UCSD-AML1 (cell line): ENCODE data around the gene GOSR1.
"Not testable (repeated sequence)": the region's sequence is repeated elsewhere in the genome, so short reads cannot be mapped to it uniquely, and the experiment has no call there.

ENCODE experiments used
- DNase-seq: peaks from one replicate; lab custom pipeline; 2025; ENCODE audit not compliant: unreplicated experiment; lab: John Stamatoyannopoulos, UW

GOSR1 gene

GRCh38 chr17:30477083-30477773 is at the start of gene GOSR1:
Gene GOSR1 (plus strand): TSS chr17:30477408. CDS start chr17:30477434, 26 bp downstream.
- peak; percentile 91 for DNase-seq

- no peak for DNase-seq
Measured at GRCh38 chr17:30427611-30428010, 49.6 kb upstream of the GOSR1 start.

- DNase-seq = no peak
Measured at GRCh38 chr17:30429155-30429554, 48.1 kb upstream of the GOSR1 start.

- DNase-seq = no peak
Measured at GRCh38 chr17:30433514-30433913, 43.7 kb upstream of the GOSR1 start.

- DNase-seq = no peak
Measured at GRCh38 chr17:30436729-30437128, 40.5 kb upstream of the GOSR1 start.

GRCh38 chr17:30443721-30444120 is 33.5 kb upstream of the GOSR1 start:
- DNase-seq = no peak

- not testable (repeated sequence) for DNase-seq
Measured at GRCh38 chr17:30446640-30447039, 30.6 kb upstream of the GOSR1 start.

- DNase-seq = no peak
Measured at GRCh38 chr17:30449480-30449879, 27.7 kb upstream of the GOSR1 start.

GRCh38 chr17:30450125-30451027 is 26.8 kb upstream of the GOSR1 start:
- no peak for DNase-seq

- DNase-seq = no peak
Measured at GRCh38 chr17:30454635-30455034, 22.6 kb upstream of the GOSR1 start.

- no peak for DNase-seq
Measured at GRCh38 chr17:30458371-30458770, 18.8 kb upstream of the GOSR1 start.

GRCh38 chr17:30458797-30459413 is 18.3 kb upstream of the GOSR1 start:
- DNase-seq = not testable (repeated sequence)

- DNase-seq = no peak
Measured at GRCh38 chr17:30468465-30468864, 8.7 kb upstream of the GOSR1 start.

GRCh38 chr17:30472238-30472890 is 4.8 kb upstream of the GOSR1 start:
- DNase-seq = no peak

GRCh38 chr17:30475206-30475605 is 2.0 kb upstream of the GOSR1 start:
- DNase-seq = no peak

- DNase-seq = no peak
Measured at GRCh38 chr17:30476726-30477082, 504 bp upstream of the GOSR1 start.

- no peak for DNase-seq
Measured at GRCh38 chr17:30477774-30478115, 537 bp downstream of the GOSR1 start.

- DNase-seq = no peak
Measured at GRCh38 chr17:30482555-30482954, 5.3 kb downstream of the GOSR1 start.

GRCh38 chr17:30483159-30483558 is 6.0 kb downstream of the GOSR1 start:
- no peak for DNase-seq

- no peak for DNase-seq
Measured at GRCh38 chr17:30493780-30494179, 16.6 kb downstream of the GOSR1 start.

- no peak for DNase-seq
Measured at GRCh38 chr17:30495586-30495985, 18.4 kb downstream of the GOSR1 start.
